BLaER1 treated with 17β-estradiol and CSF1 and Interleukin-3, amounts not matched to agents 10 nM and 100 nM (cell line): ENCODE results near the gene ITPR1.

Experiments used
- H3K27ac ChIP-seq, 11 experiments: shearing (Covaris generic); formaldehyde crosslinking; 2 replicates each; pipeline ENCODE4 v1.8.1; 2022
- H3K27me3 ChIP-seq, 11 experiments: shearing (Covaris generic); formaldehyde crosslinking; 2 replicates each; pipeline ENCODE4 v1.8.1; 2022
- H3K36me3 ChIP-seq, 11 experiments: shearing (Covaris generic); formaldehyde crosslinking; 2 replicates each; pipeline ENCODE4 v1.8.1; 2022
- H3K4me1 ChIP-seq, 10 experiments: shearing (Covaris generic); formaldehyde crosslinking; 2 replicates each; pipeline ENCODE4 v1.8.1; 2022
- H3K4me2 ChIP-seq, 11 experiments: shearing (Covaris generic); formaldehyde crosslinking; 2 replicates each; pipeline ENCODE4 v1.8.1; 2022
- H3K4me3 ChIP-seq, 10 experiments: shearing (Covaris generic); formaldehyde crosslinking; 2 replicates each; pipeline ENCODE4 v1.8.1; 2022
- H3K9ac ChIP-seq, 11 experiments: shearing (Covaris generic); formaldehyde crosslinking; 2 replicates each; pipeline ENCODE4 v1.8.1; 2022
- H3K9me3 ChIP-seq, 11 experiments: shearing (Covaris generic); formaldehyde crosslinking; replicated peaks in 1 of 11; 2 replicates each; pipeline ENCODE4 v1.8.1; 2022
- H4K20me1 ChIP-seq, 11 experiments: shearing (Covaris generic); formaldehyde crosslinking; 2 replicates each; pipeline ENCODE4 v1.8.1; 2022
- Cebpa-rat ChIP-seq, 11 experiments: shearing (Covaris generic); IDR thresholded peaks; 2 replicates each; pipeline ENCODE4 v1.8.1; 2022

Gene ITPR1

DNA sequence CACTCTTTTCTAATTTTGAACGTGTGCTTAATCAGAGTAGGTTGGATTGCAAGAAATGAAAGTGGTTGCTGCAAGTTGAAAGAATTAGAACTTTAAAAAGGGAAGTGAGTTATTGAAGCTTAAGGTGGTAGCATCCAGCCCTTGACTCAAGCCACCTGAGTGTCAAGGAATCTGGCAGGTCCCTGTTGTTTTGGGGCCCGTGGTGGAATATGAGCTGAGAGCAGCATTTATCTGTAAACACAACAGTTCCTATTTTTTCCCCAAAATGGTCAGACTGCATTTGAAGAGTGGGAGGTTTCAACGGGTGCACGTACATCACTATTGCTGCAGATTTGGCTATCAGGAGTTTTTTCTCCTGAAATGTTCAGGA lies 1.7 kb downstream of the ITPR1 start:
- TF ChIP-seq Cebpa-rat (IDR thresholded peaks at IDR 0.05), result no peak
- Histone ChIP-seq H4K20me1 (peaks cover 0 to 36% (median 0%) of the 10 kb centered on the region in 11 experiments; a peak in 5 of 22 replicates), H3K27me3 (no peaks in the 10 kb centered on the region; a peak in 3 of 22 replicates), H3K9me3 (no peaks in the 10 kb centered on the region), H3K4me1 (peaks cover 30 to 43% (median 32%) of the 10 kb centered on the region in 10 experiments), H3K36me3 (peaks cover 0 to 26% (median 7%) of the 10 kb centered on the region in 11 experiments; a peak in 9 of 22 replicates), H3K4me2 (peak overlapping the region; percentile 93 to 99 (median 96)), H3K27ac (peak overlapping the region in 6 of 11 experiments; percentile 39 to 83 (median 60); a peak in 7 of 22 replicates), H3K9ac (peak overlapping the region; percentile 68 to 86 (median 82); a peak in 17 of 22 replicates), H3K4me3 (peak overlapping the region; percentile 78 to 92 (median 84))

- Histone ChIP-seq H3K27me3 (no peaks in the 10 kb centered on the region; a peak in 3 of 22 replicates), H3K9me3 (no peaks in the 10 kb centered on the region), H3K4me2 (peak overlapping the region; percentile 93 to 99 (median 96)), H3K27ac (peak overlapping the region in 3 of 11 experiments; percentile 12 to 52 (median 24); a peak in 3 of 22 replicates), H3K4me3 (peak overlapping the region in 5 of 10 experiments; percentile 78 to 92 (median 84); a peak in 10 of 20 replicates), H3K4me1 (peaks cover 30 to 43% (median 32%) of the 10 kb centered on the region in 10 experiments), H3K9ac (peak overlapping the region in 4 of 11 experiments; percentile 30 to 84 (median 78); a peak in 3 of 22 replicates), H4K20me1 (peaks cover 0 to 41% (median 0%) of the 10 kb centered on the region in 11 experiments; a peak in 5 of 22 replicates), H3K36me3 (peaks cover 0 to 32% (median 13%) of the 10 kb centered on the region in 11 experiments; a peak in 10 of 22 replicates)
- no peak for TF ChIP-seq Cebpa-rat (IDR thresholded peaks at IDR 0.05)
These were observed 2.3 kb downstream of the ITPR1 start for GRCh38 chr3:4495294-4496086.

GRCh38 chr3:4496087-4496452 lies 2.9 kb downstream of the ITPR1 start:
- peak overlapping the region in 10 of 11 experiments; percentile 3 to 99 (median 96); a peak in 17 of 22 replicates for H3K4me2 ChIP-seq
- peaks cover 30 to 41% (median 32%) of the 10 kb centered on the region in 10 experiments for H3K4me1 ChIP-seq
- no peak overlapping the region for H3K9ac ChIP-seq
- H3K36me3 ChIP-seq, result peaks cover 0 to 38% (median 16%) of the 10 kb centered on the region in 11 experiments; a peak in 10 of 22 replicates
- no peaks in the 10 kb centered on the region for H3K9me3 ChIP-seq
- H3K27me3 ChIP-seq, result no peaks in the 10 kb centered on the region; a peak in 3 of 22 replicates
- no peak overlapping the region for H3K27ac ChIP-seq
- peaks cover 0 to 41% (median 0%) of the 10 kb centered on the region in 11 experiments; a peak in 5 of 22 replicates for H4K20me1 ChIP-seq
- H3K4me3 ChIP-seq, result peak overlapping the region in 2 of 10 experiments; percentile 84 to 92; a peak in 2 of 20 replicates
- TF ChIP-seq Cebpa-rat (IDR thresholded peaks at IDR 0.05), result no peak

DNA sequence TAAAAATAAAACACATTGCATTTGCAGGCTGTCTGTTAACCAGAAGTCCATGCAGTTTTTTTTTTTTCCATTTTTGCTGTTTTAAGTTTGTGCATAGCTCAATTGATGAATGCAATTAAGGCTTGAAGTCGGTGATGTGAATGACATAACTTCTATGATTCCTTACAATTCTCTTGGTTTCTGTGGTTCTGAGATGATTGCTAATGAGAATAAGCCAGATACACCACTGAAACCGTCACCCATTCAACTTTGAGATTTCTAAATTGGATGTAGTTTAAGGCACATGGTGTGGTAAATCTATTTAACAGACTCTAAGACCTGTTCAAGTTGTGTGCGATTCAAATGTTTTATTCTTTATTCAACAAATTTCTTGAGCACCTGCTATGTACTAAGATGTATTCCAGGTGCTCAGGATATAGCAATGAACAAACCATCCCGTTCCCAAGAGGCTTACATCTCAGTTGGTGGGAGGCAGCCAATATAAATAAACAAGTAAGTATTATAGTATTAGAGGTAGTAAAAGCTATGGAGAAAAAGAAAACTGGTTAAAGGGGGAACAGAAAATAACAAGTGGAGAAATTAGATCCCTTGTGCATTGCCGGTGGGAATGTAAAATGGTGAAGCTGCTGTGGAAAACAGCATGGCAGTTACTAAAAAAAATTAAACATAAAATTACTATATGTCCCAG lies 4.0 kb downstream of the ITPR1 start:
- Histone ChIP-seq H4K20me1 (peaks cover 0 to 41% (median 0%) of the 10 kb centered on the region in 11 experiments; a peak in 5 of 22 replicates), H3K4me2 (peak overlapping the region in 1 of 11 experiments; percentile 99; a peak in 1 of 22 replicates), H3K4me1 (peaks cover 24 to 32% (median 27%) of the 10 kb centered on the region in 10 experiments), H3K36me3 (peaks cover 0 to 47% (median 19%) of the 10 kb centered on the region in 11 experiments; a peak in 12 of 22 replicates), H3K27me3 (no peaks in the 10 kb centered on the region), H3K27ac (no peak overlapping the region), H3K9ac (no peak overlapping the region), H3K9me3 (no peaks in the 10 kb centered on the region), H3K4me3 (no peak overlapping the region)
- no peak for TF ChIP-seq Cebpa-rat (IDR thresholded peaks at IDR 0.05)

GRCh38 chr3:4497843-4498324 lies 4.7 kb downstream of the ITPR1 start:
- Histone ChIP-seq H3K27me3 (no peaks in the 10 kb centered on the region), H3K4me3 (no peak overlapping the region), H3K9me3 (no peaks in the 10 kb centered on the region), H3K9ac (no peak overlapping the region), H3K36me3 (peaks cover 0 to 47% (median 19%) of the 10 kb centered on the region in 11 experiments; a peak in 12 of 22 replicates), H3K4me2 (no peak overlapping the region), H3K27ac (no peak overlapping the region), H3K4me1 (peaks cover 27 to 38% (median 32%) of the 10 kb centered on the region in 10 experiments), H4K20me1 (peaks cover 0 to 41% (median 0%) of the 10 kb centered on the region in 11 experiments; a peak in 5 of 22 replicates)
- TF ChIP-seq Cebpa-rat (IDR thresholded peaks at IDR 0.05), result no peak

DNA sequence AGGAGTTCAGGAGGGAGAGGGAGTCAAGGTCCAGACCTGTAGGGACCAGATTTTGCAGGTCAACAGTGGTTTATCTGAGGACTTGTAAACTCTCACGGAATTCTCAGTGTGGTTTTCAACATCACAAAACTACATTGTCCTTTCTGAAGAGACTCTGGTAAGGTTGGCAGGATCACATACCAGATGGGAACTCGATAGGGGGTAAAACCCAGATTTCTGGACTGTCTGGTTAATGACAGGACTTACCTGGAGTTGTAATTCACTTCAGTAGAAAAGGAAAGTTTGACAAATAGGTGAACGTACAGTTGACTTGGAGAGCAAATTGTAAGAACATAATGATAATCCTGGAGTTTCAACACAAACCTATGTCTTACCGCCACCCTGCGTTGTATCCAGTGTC lies 5.3 kb downstream of the ITPR1 start:
- no peak overlapping the region for H3K27ac ChIP-seq
- peaks cover 0 to 47% (median 19%) of the 10 kb centered on the region in 11 experiments; a peak in 12 of 22 replicates for H3K36me3 ChIP-seq
- H3K4me3 ChIP-seq, result no peak overlapping the region
- peaks cover 0 to 44% (median 0%) of the 10 kb centered on the region in 11 experiments; a peak in 5 of 22 replicates for H4K20me1 ChIP-seq
- H3K9me3 ChIP-seq, result no peaks in the 10 kb centered on the region
- TF ChIP-seq Cebpa-rat (IDR thresholded peaks at IDR 0.05), result no peak
- no peaks in the 10 kb centered on the region for H3K27me3 ChIP-seq
- H3K4me2 ChIP-seq, result no peak overlapping the region
- H3K9ac ChIP-seq, result no peak overlapping the region
- peaks cover 33 to 44% (median 38%) of the 10 kb centered on the region in 10 experiments for H3K4me1 ChIP-seq

DNA sequence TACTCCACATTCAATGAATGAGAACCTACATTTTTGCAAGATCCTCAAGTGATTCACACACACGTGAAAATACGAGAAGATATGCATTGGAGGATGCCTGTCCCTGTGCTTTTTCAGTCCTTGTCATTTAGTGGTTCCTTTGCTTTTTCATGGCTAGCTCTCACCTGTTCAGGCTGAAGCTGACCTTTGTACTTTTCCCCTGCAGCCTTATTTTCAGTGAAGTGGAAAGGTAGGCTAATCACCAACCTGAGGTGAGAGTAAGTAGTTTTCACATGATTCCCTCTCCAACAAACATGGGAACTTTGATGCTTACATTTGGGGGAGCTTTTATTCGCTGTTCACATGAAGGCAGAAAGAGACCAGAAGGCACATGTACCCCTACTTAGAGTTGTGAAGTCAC lies 8.3 kb downstream of the ITPR1 start:
- no peak for TF ChIP-seq Cebpa-rat (IDR thresholded peaks at IDR 0.05)
- H3K9ac ChIP-seq, result no peak overlapping the region
- H3K4me1 ChIP-seq, result peaks cover 33 to 48% (median 37%) of the 10 kb centered on the region in 10 experiments
- H3K36me3 ChIP-seq, result peaks cover 0 to 47% (median 19%) of the 10 kb centered on the region in 11 experiments; a peak in 12 of 22 replicates
- no peak overlapping the region for H3K27ac ChIP-seq
- peaks cover 0 to 55% (median 0%) of the 10 kb centered on the region in 11 experiments; a peak in 2 of 22 replicates for H4K20me1 ChIP-seq
- no peak overlapping the region for H3K4me3 ChIP-seq
- no peaks in the 10 kb centered on the region for H3K9me3 ChIP-seq
- H3K27me3 ChIP-seq, result no peaks in the 10 kb centered on the region
- no peak overlapping the region for H3K4me2 ChIP-seq

DNA sequence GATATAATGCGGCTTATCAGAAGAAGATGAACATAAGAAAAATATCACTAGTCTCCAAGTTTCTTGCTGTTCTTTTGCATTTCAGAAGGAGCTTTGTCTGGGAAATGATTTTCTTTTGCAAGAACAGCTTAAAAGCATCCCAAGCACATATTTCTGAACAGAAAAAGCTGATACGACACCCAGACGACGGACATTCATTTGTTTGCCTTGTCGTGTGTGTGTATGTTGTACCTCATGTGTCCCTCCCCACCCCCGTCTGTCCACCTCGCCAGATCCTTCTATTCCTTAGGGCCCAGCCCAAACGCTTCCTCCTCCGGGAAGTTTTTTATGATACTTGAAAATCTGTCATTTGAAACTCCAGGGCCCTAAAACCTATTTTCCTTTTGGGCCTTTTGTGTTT lies 8.8 kb downstream of the ITPR1 start:
- H3K27ac ChIP-seq, result no peak overlapping the region
- no peak for TF ChIP-seq Cebpa-rat (IDR thresholded peaks at IDR 0.05)
- peaks cover 0 to 56% (median 0%) of the 10 kb centered on the region in 11 experiments; a peak in 2 of 22 replicates for H4K20me1 ChIP-seq
- peak overlapping the region in 2 of 11 experiments; percentile 89 to 92; a peak in 1 of 22 replicates for H3K4me2 ChIP-seq
- H3K36me3 ChIP-seq, result peaks cover 0 to 47% (median 19%) of the 10 kb centered on the region in 11 experiments; a peak in 12 of 22 replicates
- no peaks in the 10 kb centered on the region for H3K27me3 ChIP-seq
- no peak overlapping the region for H3K4me3 ChIP-seq
- peaks cover 33 to 50% (median 37%) of the 10 kb centered on the region in 10 experiments for H3K4me1 ChIP-seq
- H3K9me3 ChIP-seq, result no peaks in the 10 kb centered on the region
- H3K9ac ChIP-seq, result no peak overlapping the region
